Endometrial microvascular endothelial cells (primary cell): ENCODE results near the gene GRM4. TPM values are rescaled to one million over a fixed set of nuclear protein-coding genes. Genes with fewer than 3 reads are reported as not detected.

Experiments
- in situ Hi-C: cut with HindIII; loops from 2 replicates; pipeline ENCODE4 v1.10.0; 2017; ENCODE audit warnings: low sequenced_read_pairs, low pct_unique_long_range_greater_than_20kb; ENCODE audit errors: inconsistent ontology term
- total RNA-seq: library from RNA; depleted of rRNA; stranded (reverse); fragments of >200 nt; gene quantifications from one replicate; pipeline ENCODE4 v1.2.3, GENCODE V29; 2015; ENCODE audit errors: inconsistent ontology term

The GRM4 gene
- total RNA-seq, 1 donor from 2014 or later, result not detected

DNA sequence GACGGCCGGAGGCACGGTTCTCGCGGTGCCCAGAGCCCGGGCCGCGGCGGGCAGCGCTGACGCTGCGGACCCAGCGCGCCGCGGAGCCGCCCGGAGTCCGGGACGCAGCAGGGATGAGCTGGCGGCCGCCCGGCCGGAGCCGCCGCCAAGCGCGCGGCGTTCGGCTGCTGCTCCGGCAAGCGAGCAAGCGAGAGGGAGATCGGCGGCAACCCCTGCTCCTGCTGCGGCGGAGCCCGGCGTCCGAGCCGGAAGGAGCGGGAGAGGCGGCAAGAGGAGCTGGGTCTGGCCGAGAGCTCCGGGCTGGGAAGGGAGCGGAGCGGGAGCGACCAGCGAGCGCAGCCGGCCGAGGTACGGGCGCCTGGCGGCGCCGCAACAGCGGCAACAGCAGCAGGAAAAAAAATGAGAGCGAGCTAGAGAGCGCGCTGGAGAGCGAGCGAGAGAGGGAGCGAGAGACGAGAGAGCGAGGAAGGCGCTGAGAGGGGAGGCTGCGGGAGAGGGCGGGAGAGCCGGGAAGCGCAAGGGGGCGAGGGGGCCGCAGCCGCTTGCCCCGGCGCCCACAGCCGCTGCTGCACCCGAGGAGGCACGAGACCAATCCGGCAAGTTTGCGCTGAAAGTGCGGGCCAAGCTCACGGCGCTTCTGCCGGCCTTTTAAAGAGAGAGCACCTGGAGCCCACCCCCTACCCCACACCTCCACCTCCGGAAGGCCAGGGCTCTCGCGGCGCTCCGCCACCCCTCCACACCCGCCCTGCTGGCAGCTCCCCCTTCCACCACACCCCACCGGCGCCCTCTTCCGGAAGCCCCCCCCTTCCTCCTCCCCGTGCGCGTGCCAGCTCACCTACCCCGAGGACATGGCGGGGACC lies 496 bp downstream of the GRM4 start:
- in situ Hi-C loops, result no loop called here

DNA sequence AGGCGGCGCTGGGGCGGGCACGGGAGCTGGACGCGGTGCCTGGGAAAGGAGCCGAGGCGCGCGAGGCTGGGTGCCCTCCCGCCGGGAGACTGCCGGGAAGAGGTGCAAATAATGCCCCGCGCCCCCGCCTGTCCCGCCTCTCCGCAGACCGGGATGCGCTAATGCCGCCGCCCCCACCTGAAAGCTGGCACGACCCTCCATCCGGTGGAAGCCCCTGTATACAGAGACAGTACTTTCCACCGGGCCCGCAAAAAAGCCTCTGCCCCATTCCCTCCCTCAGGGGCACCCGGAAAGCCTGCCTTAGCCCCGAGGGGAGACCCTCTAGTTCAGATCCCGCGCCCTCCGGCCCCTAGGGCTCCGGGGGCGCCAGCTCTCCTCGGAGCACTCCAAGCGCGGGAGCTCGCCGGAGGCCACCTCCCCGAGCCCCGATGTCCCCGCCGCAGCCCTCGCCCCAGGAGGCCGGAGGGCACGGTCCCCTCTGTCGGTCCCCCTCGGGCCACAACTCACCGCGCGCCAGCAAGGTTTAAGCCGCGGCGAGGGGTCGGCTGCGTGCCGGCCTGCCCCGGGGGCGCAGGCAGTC lies 1.2 kb downstream of the GRM4 start:
- in situ Hi-C loops, result no loop called here

DNA sequence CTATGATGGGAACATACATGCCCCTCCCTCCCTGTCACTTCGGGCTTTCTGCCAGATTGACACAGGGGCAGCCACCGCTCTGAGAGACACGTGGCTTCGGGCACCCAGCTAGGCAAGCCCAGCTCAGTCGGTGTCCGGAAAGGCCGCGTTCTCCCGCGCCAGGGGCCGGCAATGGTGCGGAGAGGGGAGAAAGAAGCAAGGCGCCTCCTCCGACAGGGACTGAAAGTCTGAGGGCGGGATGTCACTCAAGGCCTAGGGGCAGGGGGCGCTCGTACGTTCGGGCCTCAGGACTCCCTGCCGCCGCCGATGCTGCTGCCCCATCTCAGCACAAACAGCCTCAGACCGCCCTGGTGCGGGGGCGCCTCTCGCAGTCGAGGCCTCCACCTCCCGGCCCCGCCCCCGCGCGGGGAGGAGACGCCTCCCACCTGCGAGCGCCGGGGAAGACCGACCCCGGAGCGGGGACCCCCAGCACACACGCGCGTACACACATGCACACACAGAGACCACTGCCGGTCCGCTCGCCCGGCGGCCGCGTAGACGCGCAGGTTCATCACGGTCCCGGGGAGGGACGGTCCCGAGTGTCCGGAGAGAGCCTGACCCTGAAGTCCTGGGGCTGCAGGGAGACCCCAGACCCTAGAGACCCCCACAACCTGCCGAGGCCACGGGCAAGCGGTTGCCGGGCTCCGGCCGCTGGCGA lies 1.9 kb downstream of the GRM4 start:
- in situ Hi-C loops, result no loop called here

- in situ Hi-C loops, result no loop called here
These were observed 2.5 kb downstream of the GRM4 start for GRCh38 chr6:34143196-34143883.

GRCh38 chr6:34142061-34142998 lies 3.6 kb downstream of the GRM4 start:
- in situ Hi-C loops, result no loop called here

DNA sequence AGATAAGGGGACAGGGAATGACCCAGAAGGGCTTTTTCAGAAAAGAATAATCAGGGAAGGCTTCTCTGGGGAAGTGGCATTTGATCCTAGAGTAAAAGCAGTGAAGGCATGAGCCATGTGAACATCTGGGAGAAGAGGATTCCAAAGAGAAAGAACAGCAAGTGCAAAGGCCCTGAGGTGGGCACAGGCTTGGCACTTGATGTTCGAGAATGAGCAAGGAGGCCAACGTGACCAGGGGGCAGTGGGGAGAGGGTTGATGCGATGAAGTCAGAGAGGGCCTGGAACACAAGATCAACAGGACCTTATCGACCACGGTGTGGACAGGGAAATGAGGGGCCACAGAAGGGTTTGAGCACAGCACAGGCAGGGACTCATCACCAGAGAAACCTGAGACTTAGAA lies 5.8 kb downstream of the GRM4 start:
- in situ Hi-C loops, result no loop called here

GRCh38 chr6:34138914-34139510 lies 6.9 kb downstream of the GRM4 start:
- in situ Hi-C loops, result no loop called here

DNA sequence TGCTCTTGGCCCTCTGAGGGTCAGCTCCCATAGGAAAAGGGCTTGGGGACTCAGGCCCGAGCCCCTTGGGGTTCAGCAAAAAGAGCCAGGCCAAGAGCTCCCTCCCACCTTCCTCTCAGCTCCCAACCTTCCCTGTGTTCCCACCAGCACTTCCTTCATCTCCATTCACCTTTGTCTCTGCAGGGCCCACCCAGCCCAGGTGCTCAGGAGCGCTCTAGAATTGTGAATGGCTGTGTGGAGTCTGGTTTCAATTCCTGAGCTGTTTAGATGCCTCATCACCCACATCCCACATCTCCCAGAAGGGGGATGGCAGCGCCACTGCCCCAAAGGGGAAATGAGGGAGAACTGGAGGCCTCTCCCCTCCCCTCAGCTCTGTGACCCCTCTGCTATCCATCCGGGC lies 7.7 kb downstream of the GRM4 start:
- in situ Hi-C loops, result no loop called here

- in situ Hi-C loops, result no loop called here
These were observed 10.3 kb downstream of the GRM4 start for GRCh38 chr6:34135541-34135940.

DNA sequence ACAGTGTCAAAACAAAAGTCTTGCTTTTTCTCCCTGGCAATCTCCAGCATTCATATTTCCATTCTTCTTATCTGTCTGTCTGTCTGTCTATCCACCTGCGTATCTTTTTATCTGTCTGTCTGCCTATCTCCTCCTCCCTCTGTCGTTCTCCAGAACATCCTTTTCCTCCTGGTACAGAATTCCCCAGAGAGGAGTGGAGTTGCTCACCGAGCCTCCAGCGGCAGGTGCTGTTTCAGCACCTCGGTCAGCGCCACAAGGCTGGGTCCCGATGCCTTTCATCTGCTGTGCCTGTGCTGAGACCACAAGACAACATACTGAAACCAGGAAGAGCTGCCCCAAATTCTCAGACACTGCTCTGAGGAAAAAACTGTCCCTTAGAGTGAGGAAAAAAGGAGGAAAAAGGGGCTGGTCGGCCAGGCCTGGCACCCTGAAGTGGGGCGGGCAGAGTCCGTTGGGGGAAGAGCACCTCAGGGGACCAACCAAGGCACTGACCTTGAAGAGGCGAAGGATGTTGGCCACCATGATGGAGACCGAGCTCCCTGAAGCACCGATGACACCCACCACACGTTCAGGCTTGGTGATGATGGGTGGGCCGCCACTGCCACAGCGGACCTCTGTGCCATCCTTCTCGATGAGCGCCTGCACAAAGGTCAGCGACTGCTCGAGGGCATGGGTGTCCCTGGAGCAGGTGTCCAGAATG lies 13.3 kb downstream of the GRM4 start:
- in situ Hi-C loops, result no loop called here

DNA sequence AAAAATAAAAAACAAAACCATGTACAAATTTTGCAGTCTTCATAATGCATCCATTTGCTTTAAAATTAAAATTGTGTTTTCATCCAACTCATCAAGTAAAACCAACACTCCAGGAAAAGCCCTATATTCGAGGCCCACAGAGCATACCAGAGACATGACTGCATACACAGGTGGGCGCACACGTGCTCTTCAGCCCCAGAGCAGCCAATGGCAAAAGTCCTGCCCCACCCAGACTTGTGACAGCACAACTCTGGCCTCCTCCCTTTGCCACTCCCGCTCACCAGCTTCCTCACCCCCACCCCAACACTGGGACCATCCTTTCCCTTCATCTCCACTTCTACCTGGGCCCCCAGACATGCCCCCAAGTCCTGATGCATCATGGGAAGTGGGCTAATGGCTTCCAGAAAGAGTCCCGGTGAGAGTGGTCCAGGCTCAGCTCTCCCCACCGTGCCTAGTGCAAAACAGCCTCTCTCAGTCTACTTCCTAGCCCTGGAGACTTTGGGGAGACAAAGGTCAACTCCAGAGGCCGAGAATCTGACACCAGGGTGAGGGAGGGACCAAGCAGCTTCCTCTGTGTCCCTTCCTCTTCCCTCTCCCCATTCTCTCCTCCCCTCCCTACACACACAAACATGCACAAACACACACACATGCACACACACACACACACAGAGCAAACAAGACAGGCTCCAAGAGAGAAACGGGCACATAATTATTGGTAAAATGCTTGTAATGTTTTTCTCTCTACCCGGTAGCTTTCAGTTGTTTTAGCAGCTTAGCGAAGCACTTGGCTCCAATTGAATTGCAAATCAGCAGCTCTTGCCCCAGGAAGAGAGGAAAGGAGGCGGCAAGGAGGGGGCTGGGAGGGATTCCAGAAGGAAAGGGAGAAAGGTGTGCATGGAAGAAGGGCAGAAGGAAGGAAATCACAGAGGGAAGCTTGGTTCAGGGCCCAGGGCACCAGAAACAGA lies 14.3 kb downstream of the GRM4 start:
- in situ Hi-C loops, result no loop called here

DNA sequence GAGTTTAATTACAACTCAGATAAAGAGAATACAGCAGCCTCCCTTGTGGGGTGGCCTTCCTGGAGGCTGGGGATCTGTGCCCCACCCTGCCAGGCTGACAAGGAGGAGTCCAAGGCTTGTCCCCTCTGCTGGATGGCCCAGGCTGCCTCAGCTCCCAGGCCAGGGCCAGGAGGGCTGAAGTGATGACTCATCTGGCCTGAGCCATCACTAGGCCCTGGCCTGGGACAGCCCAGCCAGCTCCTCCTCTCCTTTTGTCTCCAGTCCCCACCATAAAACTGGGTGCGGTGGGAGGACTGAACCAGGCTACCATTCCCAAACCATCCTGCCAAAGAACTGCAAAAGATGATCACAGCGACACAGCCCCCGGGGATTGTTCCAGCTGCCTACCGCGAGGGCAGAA lies 15.0 kb downstream of the GRM4 start:
- in situ Hi-C loops, result no loop called here

- in situ Hi-C loops, result no loop called here
These were observed 16.1 kb downstream of the GRM4 start for GRCh38 chr6:34129753-34130152.

DNA sequence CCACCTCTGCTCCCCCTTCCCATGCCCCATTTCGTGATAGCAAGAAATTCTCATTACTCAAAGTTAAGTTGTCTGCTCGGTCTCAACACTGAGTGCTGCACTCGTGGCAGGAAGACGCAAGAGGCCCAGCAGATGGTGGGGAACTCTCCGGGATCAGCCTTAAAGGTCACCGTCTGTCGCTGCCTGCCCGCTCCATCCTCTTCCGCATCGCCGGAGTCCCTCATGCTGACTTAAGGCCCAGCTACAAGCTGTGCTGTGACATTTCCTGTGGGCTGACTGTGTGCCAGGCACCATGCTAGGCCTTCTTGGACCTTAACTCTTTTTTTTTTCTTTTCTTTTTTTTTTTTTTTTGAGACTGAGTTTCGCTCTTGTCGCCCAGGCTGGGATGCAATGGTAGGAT lies 17.8 kb downstream of the GRM4 start:
- in situ Hi-C loops, result no loop called here

DNA sequence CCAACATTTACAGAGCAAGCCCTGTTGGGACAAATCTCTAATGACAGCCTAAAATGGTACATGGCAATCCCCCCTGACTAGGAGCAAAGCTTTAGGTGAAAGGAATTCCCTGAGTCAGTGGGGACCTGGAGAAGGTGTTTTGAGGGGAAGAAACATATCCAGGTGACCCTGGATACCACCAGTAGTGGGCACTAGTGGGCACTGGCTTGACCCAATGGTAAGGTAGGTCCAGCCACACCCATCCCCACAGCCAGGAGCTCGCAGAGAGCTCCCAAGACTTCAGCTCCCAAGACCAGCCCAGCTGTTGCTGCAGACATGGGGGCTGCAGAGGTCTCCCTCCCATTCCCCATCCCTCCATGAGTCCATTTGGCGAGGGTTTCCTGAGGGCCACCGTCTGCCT lies 19.5 kb downstream of the GRM4 start:
- in situ Hi-C loops, result no loop called here

- in situ Hi-C loops, result no loop called here
These were observed 19.9 kb downstream of the GRM4 start for GRCh38 chr6:34125939-34126338.
